WTC11 (cell line): ENCODE measurements around the gene MAPKAPK3.

Experiments used
- IRF2 ChIP-seq: sonication (generic); formaldehyde crosslinking; IDR thresholded peaks from 2 replicates; pipeline ENCODE4 v1.8.0; 2022; ENCODE audit warnings: low read depth, missing genetic modification reagents, borderline replicate concordance
- NFYB ChIP-seq: sonication (generic); formaldehyde crosslinking; conservative IDR thresholded peaks from 2 replicates; pipeline ENCODE4 v1.8.0; 2022; ENCODE audit warnings: low read depth, missing genetic modification reagents
- SP1 ChIP-seq: sonication (generic); formaldehyde crosslinking; conservative IDR thresholded peaks from 2 replicates; pipeline ENCODE4 v1.8.1; 2022; ENCODE audit warnings: missing genetic modification reagents
- TF ChIP-seq, protein P1 (sequence below): fragments of 200-600 bp; IDR thresholded peaks from 2 replicates; pipeline ENCODE4 v1.8.0; 2022; ENCODE audit warnings: antibody characterized with exemption
- TF ChIP-seq, protein P2 (sequence below): sonication (generic); formaldehyde crosslinking; IDR thresholded peaks from 2 replicates; pipeline ENCODE4 v1.8.0; 2022; ENCODE audit warnings: mild to moderate bottlenecking, missing genetic modification reagents
- TF ChIP-seq, protein P3 (sequence below): sonication (generic); formaldehyde crosslinking; conservative IDR thresholded peaks from 2 replicates; pipeline ENCODE4 v1.8.1; 2022; ENCODE audit warnings: mild to moderate bottlenecking, missing genetic modification reagents
- TF ChIP-seq, protein P4 (sequence below): sonication (generic); formaldehyde crosslinking; IDR thresholded peaks from 2 replicates; pipeline ENCODE4 v1.8.1; 2022; ENCODE audit warnings: mild to moderate bottlenecking, missing genetic modification reagents, moderate library complexity, borderline replicate concordance
- TF ChIP-seq, protein P5 (sequence below): sonication (generic); formaldehyde crosslinking; IDR thresholded peaks from 2 replicates; pipeline ENCODE4 v1.8.1; 2023; ENCODE audit warnings: mild to moderate bottlenecking, missing genetic modification reagents, moderate library complexity

DNA sequence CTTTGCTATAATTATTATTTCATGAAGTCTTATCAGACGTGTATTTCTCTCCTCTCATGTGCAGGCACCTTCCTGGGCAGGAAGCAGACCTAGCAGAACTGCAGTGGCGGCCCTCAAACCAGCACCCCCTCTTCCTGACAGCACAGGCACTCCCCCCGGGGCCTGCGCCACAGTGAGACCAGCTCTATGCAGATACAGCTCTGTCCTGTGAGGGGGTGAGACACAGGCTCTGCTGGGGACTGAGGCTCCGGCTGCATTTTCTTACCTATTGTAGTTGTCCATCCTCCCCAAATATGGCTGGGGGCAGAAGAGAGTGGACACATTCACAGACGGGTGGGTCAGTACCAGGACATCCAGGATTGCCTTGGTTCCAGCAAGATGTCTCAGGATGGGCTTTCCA lies 10.4 kb upstream of the MAPKAPK3 start:
- TF ChIP-seq, protein P1, sequence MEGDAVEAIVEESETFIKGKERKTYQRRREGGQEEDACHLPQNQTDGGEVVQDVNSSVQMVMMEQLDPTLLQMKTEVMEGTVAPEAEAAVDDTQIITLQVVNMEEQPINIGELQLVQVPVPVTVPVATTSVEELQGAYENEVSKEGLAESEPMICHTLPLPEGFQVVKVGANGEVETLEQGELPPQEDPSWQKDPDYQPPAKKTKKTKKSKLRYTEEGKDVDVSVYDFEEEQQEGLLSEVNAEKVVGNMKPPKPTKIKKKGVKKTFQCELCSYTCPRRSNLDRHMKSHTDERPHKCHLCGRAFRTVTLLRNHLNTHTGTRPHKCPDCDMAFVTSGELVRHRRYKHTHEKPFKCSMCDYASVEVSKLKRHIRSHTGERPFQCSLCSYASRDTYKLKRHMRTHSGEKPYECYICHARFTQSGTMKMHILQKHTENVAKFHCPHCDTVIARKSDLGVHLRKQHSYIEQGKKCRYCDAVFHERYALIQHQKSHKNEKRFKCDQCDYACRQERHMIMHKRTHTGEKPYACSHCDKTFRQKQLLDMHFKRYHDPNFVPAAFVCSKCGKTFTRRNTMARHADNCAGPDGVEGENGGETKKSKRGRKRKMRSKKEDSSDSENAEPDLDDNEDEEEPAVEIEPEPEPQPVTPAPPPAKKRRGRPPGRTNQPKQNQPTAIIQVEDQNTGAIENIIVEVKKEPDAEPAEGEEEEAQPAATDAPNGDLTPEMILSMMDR: no peak
- TF ChIP-seq, protein P2, sequence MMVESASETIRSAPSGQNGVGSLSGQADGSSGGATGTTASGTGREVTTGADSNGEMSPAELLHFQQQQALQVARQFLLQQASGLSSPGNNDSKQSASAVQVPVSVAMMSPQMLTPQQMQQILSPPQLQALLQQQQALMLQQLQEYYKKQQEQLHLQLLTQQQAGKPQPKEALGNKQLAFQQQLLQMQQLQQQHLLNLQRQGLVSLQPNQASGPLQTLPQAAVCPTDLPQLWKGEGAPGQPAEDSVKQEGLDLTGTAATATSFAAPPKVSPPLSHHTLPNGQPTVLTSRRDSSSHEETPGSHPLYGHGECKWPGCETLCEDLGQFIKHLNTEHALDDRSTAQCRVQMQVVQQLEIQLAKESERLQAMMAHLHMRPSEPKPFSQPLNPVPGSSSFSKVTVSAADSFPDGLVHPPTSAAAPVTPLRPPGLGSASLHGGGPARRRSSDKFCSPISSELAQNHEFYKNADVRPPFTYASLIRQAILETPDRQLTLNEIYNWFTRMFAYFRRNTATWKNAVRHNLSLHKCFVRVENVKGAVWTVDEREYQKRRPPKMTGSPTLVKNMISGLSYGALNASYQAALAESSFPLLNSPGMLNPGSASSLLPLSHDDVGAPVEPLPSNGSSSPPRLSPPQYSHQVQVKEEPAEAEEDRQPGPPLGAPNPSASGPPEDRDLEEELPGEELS: no peak
- TF ChIP-seq NFYB (CRISPR knock-in tag) (no peak), SP1 (CRISPR knock-in tag) (no peak), IRF2 (no peak)
- TF ChIP-seq, protein P3, sequence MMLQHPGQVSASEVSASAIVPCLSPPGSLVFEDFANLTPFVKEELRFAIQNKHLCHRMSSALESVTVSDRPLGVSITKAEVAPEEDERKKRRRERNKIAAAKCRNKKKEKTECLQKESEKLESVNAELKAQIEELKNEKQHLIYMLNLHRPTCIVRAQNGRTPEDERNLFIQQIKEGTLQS (CRISPR knock-in tag): no peak
- TF ChIP-seq, protein P4, sequence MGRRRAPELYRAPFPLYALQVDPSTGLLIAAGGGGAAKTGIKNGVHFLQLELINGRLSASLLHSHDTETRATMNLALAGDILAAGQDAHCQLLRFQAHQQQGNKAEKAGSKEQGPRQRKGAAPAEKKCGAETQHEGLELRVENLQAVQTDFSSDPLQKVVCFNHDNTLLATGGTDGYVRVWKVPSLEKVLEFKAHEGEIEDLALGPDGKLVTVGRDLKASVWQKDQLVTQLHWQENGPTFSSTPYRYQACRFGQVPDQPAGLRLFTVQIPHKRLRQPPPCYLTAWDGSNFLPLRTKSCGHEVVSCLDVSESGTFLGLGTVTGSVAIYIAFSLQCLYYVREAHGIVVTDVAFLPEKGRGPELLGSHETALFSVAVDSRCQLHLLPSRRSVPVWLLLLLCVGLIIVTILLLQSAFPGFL (CRISPR knock-in tag): no peak
- TF ChIP-seq, protein P5, sequence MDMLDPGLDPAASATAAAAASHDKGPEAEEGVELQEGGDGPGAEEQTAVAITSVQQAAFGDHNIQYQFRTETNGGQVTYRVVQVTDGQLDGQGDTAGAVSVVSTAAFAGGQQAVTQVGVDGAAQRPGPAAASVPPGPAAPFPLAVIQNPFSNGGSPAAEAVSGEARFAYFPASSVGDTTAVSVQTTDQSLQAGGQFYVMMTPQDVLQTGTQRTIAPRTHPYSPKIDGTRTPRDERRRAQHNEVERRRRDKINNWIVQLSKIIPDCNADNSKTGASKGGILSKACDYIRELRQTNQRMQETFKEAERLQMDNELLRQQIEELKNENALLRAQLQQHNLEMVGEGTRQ (CRISPR knock-in tag): no peak
